Measurements from ENCODE around the gene CALY. TPM values are rescaled to one million over a fixed set of nuclear protein-coding genes. Genes with fewer than 3 reads are reported as not detected.
A peak's percentile ranks its signal among the peaks of the same experiment; 100 is the strongest.

CALY gene
- polyA plus RNA-seq, 2 of the 4 experiments (the other 2 are of a cell fraction): 0.30 to 0.63 TPM

DNA sequence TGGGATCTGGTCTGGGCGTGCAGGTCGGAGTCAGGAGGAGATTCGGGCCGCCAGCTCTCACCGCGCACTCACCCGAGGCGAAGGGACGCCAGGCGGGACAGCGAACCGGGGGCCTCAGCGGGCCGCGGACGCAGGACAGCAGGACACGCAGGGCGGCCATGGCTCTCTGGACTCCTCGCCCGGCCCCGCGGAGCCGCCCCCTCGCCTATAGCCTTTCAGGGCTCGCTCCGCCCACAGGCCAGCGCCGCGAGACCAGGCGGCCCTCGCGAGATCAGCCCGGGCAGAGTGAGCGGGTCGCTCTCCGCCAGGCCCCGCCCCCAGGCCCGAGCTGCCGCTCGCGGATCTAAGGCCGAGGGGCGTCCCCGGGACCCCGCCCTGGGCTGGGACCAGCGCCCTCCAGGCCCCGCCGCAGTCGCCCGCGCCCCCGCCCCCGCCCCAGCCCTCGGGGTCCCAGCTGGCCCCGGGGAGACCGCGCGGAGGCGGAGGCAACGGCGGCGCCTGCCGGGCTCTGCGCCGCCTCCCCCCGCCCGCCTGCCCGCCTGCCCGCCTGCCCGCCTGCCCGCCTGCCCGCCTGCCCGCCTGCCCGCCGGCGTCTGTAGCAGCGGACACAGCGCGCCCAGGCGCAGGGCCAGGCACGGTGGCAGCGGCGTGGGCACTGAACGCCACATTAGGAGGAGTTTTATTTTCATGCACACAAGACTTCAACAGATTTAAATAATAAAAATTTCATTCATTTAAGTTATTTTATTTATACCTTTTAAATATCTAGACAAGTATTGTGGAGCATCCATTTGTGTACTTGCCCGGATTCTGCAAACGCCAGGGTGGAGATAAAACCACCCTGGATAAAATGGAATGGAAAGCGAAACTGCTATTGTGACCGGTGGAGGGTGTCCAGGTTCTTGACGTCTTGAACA lies 36.7 kb upstream of the CALY start, which contains the start of gene ECHS1:
Gene ECHS1 (minus strand): TSS at position 181 of the 917 bp plus-strand sequence. CDS start 21 bp downstream, at position 160.
- peak; percentile 95 to 99 for ATAC-seq
- peak; percentile 92 to 96 for DNase-seq (ENCODE audit: low read depth in 1 of 2, low spot score in 1 of 2)
- Histone ChIP-seq H3K4me2 (peak within 1 kb of the TSS; percentile 81), H3K9me3 (no peaks in the 10 kb centered on the region), H3K4me1 (peaks cover 17% of the 10 kb centered on the region; the same call in 2 of the 3 replicates), H3K27ac (peak within 1 kb of the TSS; percentile 90 to 95), H3K4me3 (peak within 1 kb of the TSS; percentile 89)
- ChIA-PET POLR2A (interaction anchor here (0.8 to 1.4 kb wide), 4 partner anchors 8 to 44 kb away, joined by 3 to 8 read pairs (median 4); no protein-coding TSS in a partner anchor), CTCF (interaction anchor here (1.1 kb wide), 1 partner anchor 44 kb away, joined by 5 read pairs; no protein-coding TSS in a partner anchor)
- FAIRE-seq: no peak
- TF ChIP-seq HOXB5 (CRISPR knock-in tag; IDR thresholded peaks at IDR 0.05): no peak
- peak; percentile 75; the same call in 1 of the 2 replicates for TF ChIP-seq PHF8 (IDR thresholded peaks at IDR 0.05; ENCODE audit: borderline replicate concordance, low read depth)
- TF ChIP-seq TP53 (CRISPR knock-in tag; IDR thresholded peaks at IDR 0.05): no peak
- no peak for TF ChIP-seq ESRRA (IDR thresholded peaks at IDR 0.05; ENCODE audit: borderline replicate concordance, low read length)
- TF ChIP-seq CHD2 (IDR thresholded peaks at IDR 0.05; ENCODE audit: low read length, partially characterized antibody): peak; percentile 97
- TF ChIP-seq ZFP36 (IDR thresholded peaks at IDR 0.05; ENCODE audit: borderline replicate concordance, partially characterized antibody): no peak
- TF ChIP-seq JUNB (IDR thresholded peaks at IDR 0.05): no peak
- TF ChIP-seq, protein P1, sequence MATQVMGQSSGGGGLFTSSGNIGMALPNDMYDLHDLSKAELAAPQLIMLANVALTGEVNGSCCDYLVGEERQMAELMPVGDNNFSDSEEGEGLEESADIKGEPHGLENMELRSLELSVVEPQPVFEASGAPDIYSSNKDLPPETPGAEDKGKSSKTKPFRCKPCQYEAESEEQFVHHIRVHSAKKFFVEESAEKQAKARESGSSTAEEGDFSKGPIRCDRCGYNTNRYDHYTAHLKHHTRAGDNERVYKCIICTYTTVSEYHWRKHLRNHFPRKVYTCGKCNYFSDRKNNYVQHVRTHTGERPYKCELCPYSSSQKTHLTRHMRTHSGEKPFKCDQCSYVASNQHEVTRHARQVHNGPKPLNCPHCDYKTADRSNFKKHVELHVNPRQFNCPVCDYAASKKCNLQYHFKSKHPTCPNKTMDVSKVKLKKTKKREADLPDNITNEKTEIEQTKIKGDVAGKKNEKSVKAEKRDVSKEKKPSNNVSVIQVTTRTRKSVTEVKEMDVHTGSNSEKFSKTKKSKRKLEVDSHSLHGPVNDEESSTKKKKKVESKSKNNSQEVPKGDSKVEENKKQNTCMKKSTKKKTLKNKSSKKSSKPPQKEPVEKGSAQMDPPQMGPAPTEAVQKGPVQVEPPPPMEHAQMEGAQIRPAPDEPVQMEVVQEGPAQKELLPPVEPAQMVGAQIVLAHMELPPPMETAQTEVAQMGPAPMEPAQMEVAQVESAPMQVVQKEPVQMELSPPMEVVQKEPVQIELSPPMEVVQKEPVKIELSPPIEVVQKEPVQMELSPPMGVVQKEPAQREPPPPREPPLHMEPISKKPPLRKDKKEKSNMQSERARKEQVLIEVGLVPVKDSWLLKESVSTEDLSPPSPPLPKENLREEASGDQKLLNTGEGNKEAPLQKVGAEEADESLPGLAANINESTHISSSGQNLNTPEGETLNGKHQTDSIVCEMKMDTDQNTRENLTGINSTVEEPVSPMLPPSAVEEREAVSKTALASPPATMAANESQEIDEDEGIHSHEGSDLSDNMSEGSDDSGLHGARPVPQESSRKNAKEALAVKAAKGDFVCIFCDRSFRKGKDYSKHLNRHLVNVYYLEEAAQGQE (IDR thresholded peaks at IDR 0.05): peak; percentile 98
- no peak for TF ChIP-seq MAZ (IDR thresholded peaks at IDR 0.05; ENCODE audit: borderline replicate concordance, low read depth, low read length)
- peak; percentile 96 for TF ChIP-seq POLR2A (IDR thresholded peaks at IDR 0.05; ENCODE audit: low read length)
- peak; percentile 55 for TF ChIP-seq GATA3 (IDR thresholded peaks at IDR 0.05; ENCODE audit: borderline replicate concordance)
- no peak for TF ChIP-seq MYC (IDR thresholded peaks at IDR 0.05; ENCODE audit: borderline replicate concordance, low read length)
- no peak for TF ChIP-seq RNF2 (IDR thresholded peaks at IDR 0.05; ENCODE audit: borderline replicate concordance, low read depth)
- TF ChIP-seq, protein P2, sequence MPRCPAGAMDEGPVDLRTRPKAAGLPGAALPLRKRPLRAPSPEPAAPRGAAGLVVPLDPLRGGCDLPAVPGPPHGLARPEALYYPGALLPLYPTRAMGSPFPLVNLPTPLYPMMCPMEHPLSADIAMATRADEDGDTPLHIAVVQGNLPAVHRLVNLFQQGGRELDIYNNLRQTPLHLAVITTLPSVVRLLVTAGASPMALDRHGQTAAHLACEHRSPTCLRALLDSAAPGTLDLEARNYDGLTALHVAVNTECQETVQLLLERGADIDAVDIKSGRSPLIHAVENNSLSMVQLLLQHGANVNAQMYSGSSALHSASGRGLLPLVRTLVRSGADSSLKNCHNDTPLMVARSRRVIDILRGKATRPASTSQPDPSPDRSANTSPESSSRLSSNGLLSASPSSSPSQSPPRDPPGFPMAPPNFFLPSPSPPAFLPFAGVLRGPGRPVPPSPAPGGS (IDR thresholded peaks at IDR 0.05): peak; percentile 87
- peak; percentile 36 to 93; a peak in 3 of 5 replicates for TF ChIP-seq JUN (IDR thresholded peaks at IDR 0.05)
- TF ChIP-seq, protein P3, sequence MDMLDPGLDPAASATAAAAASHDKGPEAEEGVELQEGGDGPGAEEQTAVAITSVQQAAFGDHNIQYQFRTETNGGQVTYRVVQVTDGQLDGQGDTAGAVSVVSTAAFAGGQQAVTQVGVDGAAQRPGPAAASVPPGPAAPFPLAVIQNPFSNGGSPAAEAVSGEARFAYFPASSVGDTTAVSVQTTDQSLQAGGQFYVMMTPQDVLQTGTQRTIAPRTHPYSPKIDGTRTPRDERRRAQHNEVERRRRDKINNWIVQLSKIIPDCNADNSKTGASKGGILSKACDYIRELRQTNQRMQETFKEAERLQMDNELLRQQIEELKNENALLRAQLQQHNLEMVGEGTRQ (IDR thresholded peaks at IDR 0.05): no peak
- TF ChIP-seq NR3C1 (IDR thresholded peaks at IDR 0.05): no peak
- TF ChIP-seq, protein P4, sequence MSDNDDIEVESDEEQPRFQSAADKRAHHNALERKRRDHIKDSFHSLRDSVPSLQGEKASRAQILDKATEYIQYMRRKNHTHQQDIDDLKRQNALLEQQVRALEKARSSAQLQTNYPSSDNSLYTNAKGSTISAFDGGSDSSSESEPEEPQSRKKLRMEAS (IDR thresholded peaks at IDR 0.05): no peak
- TF ChIP-seq HDAC2 (IDR thresholded peaks at IDR 0.05): no peak
- no peak for TF ChIP-seq NPAS2 (CRISPR knock-in tag; IDR thresholded peaks at IDR 0.05; ENCODE audit: borderline replicate concordance)
- WGBS (ENCODE audit: missing lambda C conversion rate): 5% methylated on average over 41 of the region's 89 CpGs
